GM21529 (cell line): Measurements from ENCODE around the gene SLC26A4.
"Not testable (repeated sequence)": the region's sequence is repeated elsewhere in the genome, so short reads cannot be mapped to it uniquely, and the experiment has no call there.

ENCODE experiments used
- ATAC-seq: cut with Tn5 transposase; IDR thresholded peaks from one replicate; pipeline ENCODE4 v1.9.1; 2021; ENCODE audit not compliant: unreplicated experiment

The SLC26A4 gene

DNA sequence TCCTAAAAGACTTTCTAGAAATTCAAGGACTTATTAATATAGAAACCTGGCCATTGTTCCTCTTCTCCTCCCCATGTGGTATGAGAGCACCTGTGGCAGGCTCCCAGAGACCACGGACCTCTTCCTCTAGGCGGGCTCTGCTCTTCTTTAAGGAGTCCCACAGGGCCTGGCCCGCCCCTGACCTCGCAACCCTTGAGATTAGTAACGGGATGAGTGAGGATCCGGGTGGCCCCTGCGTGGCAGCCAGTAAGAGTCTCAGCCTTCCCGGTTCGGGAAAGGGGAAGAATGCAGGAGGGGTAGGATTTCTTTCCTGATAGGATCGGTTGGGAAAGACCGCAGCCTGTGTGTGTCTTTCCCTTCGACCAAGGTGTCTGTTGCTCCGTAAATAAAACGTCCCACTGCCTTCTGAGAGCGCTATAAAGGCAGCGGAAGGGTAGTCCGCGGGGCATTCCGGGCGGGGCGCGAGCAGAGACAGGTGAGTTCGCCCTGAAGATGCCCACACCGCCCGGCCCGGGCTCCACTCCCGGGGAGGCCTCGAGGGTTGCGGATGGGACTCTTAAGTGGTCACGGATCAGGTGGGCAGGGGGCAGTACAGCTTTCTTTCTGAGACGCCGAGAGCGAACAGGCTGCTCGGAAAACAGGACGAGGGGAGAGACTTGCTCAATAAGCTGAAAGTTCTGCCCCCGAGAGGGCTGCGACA, at the start of gene SLC26A4:
Gene SLC26A4 (plus strand): TSS at position 448 of the 700 bp plus-strand sequence. CDS start 814 bp downstream, outside the sequence.
- peak; percentile 60 for ATAC-seq

DNA sequence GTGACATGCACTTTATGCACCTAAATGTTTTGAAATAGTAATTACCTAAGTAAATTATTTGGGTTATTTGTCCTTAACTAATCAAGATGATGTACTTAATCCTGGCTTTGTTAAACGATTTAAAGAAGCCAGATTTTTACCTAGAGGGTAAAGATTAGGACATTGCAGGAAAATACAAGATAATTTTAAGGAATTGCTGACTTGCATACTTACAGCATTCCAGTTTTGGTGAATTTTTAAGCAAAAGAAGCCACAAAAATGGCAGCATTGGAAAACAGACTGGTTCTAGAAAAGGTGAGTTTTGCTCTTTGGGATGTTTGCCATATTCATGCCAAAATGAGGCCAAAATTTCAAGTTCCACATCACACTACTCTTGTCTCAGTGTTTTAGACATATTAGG, 47.2 kb upstream of the SLC26A4 start:
- ATAC-seq: no peak

DNA sequence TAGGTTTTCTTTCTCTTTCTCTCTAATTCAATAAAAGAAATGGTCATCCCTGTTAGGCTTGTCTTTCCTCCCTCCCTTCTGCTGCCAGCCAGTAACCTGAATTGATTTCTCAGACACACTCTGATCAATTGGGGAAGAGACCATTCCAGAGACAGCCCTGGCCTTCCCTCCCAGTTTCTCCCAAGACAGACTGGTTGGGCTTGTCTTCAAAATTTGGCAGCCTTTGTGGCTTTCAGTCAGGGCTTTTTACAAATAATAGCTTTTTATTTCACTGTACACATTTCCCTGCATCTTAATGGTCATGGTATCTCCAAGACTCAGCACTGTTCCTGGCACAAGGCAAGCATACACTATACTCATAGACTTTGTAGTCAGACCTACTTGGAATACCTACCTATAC, 46.7 kb upstream of the SLC26A4 start:
- ATAC-seq: no peak

DNA sequence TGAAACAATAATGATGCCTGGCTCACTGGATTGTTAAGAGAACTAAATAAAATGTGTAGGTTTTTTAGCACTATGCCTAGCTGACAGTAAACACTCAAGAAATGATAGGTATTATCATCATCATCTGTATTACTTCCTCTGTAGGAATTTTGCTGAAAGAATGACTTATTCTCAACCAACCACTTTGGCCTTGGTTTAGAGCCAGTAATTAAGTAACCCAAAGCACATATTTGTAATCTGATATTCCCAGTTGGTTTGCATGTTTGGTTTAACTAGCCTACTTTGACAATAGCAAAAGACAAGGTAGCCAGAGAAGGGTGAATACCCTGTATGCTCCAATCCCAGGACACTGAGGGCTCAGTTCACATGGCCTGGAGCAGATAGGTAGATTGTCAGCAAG, 46.2 kb upstream of the SLC26A4 start:
- no peak for ATAC-seq

DNA sequence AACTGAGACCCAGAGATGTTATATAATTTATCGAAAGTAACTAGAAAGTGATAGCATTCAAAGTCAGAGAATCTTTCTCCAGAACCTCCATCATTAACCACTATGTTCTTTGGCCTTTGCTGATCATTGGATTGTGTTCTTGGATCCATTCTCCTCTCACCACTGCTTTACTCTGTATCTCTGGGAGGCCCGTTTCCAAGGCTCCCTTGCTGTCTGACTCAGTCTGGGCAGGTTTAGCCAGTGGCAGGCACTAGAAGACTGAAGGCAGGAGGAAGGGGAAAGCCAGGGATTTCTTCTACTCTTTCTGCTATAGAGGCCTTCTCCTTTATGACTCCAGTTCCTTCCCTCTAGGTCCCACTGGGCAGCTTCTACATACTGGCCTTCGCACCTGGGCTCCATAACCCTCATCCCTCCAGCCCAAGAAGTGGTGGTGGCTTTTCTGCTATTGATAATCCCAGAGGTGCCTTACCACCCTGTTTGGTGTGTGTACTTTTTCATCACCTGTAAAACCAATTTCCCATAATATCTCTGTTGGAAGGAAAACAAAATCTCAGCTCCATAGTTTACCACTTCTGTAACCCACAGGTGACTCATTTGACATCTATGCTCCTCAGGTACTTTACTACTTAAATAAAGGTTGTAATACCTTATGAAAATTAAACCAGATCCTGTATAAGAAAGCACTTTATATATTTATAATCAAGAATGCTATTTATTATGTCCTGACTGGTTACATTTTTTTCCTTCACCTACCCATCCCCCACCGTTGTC, 44.5 kb upstream of the SLC26A4 start:
- no peak for ATAC-seq

DNA sequence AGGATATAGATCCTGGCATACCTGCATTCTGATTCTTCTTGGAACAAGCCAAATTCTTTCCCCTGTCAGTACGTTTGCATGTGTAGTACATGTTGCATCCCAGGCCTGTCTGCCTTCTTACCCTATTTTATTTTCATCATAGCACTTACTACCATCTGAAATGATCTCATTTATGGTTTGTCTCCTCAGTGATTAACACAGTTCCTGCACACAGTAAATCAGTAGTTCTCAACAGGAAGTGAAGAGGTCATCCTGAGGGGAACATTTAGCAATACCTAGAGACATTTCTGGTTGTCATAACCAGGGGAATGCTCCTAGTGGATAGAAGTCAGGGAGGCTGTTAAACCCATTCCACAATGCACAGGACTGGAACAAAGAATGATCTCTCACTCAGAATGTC, 38.2 kb upstream of the SLC26A4 start:
- no peak for ATAC-seq

DNA sequence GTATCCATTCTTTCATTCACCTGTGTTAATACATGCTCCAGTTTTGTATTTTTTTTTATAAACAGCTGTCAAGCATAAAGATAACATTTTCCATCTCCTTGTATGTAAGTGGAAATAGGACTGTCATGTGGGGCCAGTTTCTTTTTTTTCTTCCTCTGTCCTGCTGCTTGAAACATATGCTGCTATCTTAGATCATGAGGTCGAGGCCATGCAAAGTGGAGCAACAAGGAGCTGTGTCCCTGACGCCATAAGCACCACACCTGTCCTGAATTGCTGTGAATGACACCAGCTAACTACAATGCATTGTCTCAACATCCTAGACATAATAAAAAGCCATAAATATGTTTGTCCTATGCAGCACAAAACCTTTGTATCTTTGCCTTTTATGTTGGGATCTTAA, 37.7 kb upstream of the SLC26A4 start:
- ATAC-seq: no peak

DNA sequence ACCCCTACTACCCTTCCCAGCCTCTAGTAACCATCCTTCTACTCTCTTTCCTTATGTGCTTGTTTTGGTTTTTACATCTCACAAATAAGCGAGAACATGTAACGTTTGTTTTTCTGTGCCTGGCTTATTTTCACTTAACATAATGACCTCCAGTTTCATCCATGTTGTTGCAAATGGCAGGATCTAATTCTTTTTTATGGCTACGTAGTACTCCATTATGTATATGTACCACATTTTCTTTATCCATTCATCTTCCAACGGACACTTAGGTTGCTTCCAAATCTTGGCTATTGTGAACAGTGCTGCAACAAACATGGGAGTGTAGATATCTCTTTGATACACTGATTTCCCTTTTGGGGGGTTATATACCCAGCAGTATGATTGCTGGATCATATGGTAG, 33.6 kb upstream of the SLC26A4 start:
- ATAC-seq: no peak

DNA sequence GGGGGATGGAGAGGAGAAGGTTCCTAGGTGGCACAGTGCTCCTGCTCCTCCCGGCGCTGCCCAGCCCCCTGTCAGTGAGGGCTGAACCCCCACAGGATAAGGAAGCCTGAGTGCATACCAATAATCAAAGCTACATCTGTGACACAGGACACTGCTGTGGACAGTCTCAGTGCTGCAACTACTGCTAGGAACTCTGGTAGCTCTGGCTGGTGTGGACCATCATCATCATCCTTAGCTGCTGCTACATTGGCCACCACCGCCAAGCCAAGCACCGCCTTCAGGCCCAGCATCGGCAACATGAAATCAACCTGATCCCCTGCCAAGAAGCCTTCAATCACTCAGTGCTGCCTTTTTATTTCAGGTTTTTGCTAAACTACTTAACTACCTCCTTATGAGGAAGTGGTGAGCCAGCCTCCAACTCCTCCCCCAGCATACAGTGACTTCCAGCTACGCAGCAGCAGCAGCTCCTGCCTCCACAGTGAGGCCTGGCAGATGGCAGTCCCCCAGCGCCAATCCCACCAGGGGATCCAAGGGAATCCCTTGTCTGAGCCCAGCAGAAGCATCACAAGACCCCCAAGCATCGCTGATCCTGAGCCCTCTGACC, 32.1 kb upstream of the SLC26A4 start:
- ATAC-seq: no peak

DNA sequence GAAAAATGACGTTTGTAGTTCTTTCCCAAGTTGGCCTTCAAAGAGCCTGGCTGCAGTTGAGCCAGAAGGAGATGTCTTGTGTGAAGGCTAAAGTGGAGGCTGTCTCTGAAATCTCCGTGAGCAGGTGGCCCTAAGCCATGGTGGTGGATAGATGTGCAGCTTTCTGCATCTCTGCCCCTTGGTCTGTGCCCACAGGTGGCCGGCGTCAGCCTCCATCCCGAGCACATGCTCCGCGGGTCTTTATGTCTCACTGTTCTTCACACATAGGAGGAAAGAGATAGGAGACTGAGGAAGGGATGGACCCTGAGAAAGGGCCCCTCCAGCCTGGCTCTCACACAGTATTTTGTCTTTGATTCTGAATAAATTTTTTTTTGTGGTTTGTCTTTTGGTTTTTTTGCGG, 30.3 kb upstream of the SLC26A4 start:
- ATAC-seq: no peak

DNA sequence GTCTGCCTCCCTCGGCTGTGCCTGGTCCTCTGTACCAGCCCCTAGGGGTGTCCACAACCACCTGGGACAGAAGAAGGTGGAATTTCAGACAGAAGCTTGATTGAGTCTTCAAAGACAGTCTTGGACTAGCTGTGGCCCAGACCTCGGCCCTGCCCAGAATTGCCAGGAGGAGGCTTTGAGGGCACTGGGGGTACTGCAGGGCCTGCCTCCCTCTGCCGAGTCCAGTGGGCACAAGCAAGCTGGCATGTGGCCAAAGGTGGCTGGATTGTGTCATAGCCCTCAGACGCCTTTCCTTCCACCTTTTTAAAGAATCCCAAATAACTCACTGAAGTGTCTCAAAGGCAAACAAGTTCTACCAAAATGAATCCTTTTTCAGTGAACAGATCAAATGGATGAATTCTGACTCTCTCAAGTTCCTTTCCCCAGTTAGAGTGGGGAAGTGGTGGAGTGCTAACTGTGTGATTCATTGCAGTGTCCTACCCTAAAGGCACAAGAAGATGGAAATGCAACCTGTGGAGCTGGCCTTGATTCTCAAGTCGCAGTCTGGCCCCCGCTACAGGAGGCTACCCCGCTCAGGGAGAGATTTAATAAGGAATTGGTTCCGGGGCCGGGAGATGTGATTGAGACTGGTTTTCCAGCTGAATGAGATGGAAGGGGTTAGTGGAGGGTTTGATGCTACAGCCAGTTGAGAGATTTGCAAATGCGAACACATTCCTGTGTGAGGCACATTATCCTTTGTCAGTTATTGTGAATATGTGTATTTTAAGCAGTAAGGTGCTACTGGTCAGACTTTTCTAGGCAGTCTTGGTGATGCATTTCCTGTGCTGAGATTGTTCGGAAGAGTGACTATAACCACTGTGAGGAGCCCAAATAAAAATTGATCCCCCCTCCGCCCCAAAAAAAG, 28.8 kb upstream of the SLC26A4 start:
- no peak for ATAC-seq

DNA sequence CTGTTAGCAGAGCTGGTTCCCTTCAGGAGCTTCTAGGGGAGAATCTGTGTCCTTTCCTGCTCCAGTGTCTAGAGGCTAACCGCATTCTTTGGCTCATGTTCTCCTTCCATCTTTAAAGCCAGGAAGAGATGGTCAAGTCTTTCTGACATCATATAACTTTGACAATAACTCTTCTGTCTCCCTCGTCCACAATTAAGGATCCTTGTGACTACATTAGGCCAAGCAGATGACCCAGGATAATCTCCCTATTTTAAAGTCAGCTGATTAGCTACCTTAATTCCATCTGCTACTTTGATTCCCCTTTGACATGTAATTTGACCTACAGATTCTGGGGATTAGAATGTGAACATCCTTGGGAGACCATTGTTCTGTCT, 28.1 kb upstream of the SLC26A4 start:
- ATAC-seq: no peak

DNA sequence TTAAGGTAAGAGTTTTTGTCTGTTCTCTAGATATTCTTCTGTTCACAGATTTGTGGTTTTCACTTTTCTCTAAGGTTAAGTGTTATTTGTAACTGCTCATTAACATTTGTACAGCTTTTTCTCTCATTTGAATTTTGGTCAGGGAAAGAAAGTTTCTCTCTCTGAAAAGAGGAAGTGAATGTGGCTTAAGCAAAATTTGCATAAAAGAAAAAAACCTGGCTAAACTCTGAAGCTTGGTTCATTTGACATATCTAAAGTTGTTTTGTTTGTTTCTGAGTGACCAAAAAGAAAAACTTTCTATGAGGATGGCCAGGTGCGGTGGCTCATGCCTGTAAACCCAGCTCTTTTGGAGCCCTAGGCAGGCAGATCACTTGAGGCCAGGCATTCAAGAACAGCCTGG, 22.0 kb upstream of the SLC26A4 start:
- peak; percentile 95 for ATAC-seq

DNA sequence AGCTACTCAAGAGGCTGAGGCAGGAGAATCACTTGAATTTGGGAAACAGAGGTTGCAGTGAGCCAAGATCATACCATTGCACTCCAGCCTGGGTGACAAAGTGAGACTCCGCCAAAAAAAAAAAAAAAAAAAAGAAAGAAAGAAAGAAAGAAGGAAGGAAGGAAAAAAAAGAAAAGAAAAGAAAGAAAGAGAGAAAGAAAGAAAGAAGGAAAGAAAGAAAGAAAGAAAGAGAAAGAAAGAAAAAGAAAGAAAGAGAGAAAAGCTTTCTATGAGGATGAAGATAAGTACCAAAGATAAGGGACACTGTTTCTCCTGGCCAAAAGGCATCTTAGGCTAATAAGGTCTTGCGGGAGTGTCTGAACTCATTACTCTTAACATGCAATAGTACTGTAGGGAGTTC, 21.6 kb upstream of the SLC26A4 start:
- ATAC-seq: not testable (repeated sequence)

DNA sequence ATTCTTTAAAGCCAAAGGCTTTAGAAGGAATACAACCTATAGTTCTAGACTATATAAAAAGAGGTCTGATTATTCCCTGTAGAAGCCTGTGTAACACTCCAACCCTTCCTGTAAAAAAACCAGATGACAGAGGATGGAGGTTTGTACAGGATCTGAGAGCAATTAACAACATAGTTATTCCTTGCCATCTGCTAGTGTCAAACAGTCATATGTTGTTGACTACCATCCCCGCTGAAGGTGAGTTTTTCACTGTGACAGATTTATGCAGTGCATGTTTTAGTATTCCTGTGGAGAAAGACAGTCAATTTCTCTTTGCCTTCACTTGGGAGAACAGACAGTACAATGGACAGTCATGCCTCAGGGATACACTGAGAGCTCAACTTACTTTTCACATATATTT, 19.0 kb upstream of the SLC26A4 start:
- no peak for ATAC-seq

DNA sequence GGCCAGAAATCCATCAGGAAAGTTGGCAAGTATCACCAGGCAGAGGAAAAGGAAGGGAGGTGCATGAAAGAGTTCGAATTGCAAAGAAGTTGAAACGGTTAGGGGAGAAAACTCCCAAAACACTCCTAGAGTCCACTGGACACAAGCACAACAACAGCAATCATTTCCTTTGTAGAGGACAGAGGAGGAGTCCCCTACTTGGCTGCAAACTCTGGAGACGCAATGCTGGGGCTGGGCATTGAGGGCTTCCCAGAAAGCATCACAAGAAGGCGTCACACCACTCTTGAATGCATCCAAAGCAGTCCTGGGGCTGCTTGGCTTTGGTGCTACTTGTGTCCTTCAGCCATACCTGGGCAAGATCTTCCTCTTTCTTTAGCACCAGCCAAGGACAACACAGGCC, 18.1 kb upstream of the SLC26A4 start:
- ATAC-seq: no peak

DNA sequence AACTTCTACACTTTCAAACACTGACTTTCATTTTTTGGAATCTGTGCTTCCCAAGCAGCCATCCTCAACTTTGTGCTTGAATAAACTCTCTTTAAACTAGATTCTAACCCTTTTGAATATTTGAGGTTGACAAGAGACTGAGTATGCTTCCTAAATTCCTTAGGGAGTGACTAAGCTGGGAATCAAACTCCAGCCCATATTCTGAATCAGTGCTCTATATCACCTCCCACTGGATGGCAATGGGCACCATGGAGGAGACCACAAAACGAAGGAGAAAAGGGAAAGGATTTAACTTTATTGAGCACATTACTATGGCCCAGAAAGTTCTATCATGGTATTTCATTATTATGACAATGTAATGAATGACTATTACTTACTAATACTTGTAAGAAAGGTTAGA, 17.2 kb upstream of the SLC26A4 start:
- ATAC-seq: no peak

DNA sequence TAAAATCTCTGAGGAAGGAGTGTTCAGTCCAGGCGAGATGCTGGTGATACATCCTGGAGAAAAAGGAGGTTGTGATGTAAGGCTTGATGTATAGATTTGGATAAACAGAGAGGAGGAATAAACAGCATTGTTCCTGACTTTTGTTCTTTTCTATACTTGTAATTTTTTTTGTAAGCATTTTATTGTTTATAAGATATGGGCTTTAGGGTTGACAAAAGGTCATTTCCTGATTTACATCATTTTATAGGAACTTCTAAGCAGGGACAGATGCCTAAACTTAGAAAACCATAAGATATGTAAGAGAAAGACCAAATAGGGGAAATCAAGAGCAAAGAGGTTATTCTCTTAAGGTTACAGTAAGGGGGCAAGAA, 16.7 kb upstream of the SLC26A4 start:
- no peak for ATAC-seq

DNA sequence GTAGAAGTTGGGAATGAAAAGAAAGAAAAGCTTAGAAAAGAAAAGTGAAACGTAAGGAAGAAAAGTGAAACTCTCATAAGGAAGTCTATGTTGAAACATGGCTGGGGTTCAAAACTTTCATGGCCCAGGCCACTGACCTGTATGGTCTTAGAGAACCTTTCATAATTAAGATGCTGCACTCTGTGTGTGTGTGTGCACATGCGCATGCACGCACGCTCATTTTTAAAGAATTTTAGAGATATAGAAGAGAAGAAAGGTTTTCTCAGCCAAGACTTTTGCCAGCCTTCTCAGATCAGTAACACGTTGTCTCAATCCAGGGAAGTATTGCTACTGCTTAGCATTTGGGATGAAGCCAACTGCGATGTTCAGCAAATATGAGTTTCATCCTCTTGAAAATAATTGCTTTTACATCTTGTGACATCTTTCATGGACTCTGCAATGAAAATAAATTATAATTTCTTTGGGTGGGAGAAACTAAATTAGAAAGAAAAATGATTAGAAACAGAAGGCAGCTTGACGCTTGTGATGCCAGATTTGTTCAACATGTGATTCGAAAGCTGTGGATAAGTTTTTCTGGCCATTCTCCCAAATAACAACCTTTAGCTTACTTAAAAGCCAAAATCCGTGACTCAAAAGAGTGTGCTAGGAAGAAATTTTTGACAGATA, 16.2 kb upstream of the SLC26A4 start:
- no peak for ATAC-seq

DNA sequence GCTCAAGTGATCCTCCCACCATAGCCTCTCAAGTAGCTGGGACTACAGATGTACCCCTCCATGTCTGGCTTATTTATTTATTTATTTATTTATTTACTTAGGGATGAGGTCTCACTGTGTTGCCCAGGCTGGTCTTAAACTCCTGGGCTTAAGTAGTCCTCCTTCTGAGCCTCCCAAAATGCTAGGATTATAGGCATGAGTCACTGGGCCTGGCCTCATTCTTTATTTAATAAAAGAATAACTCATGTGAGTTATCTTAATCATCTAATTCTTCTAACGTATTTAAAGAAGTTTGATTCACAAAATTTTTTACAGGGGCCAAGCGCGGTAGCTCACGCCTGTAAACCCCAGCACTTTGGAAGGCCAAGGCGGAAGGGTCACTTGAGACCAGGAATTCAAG, 8.0 kb upstream of the SLC26A4 start:
- no peak for ATAC-seq

DNA sequence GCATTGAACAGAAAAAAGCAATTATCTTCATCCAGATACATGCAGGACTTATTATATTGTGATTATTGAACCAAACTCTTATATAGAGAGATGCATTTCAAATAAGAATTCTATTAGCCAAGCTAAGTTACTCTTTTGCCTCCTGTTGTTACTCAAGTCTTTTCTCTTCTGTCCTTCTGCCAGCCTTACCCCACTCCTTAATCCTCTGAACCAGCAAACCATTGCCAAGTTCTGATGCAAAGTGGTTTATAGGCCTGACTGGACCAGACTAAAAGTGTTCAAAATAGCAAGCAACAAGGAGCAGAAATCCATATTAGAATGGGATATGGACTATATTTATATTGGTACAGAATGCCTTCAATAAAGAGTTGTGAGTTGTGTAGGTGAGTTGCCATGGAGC, 2.2 kb upstream of the SLC26A4 start:
- ATAC-seq: no peak
